WTC11 (cell line): ENCODE measurements around the gene MYO5B.

Experiments
- CREB1 ChIP-seq: sonication (generic); formaldehyde crosslinking; IDR thresholded peaks from 2 replicates; pipeline ENCODE4 v1.8.0; 2023; ENCODE audit warnings: mild to moderate bottlenecking, missing genetic modification reagents
- CTCF ChIP-seq: fragments of 200-600 bp; IDR thresholded peaks from 2 replicates; pipeline ENCODE4 v1.8.0; 2022; ENCODE audit warnings: antibody characterized with exemption
- JUN ChIP-seq: sonication (generic); formaldehyde crosslinking; IDR thresholded peaks from 2 replicates; pipeline ENCODE4 v1.8.0; 2023; ENCODE audit warnings: mild to moderate bottlenecking, missing genetic modification reagents
- NFE2L1 ChIP-seq: sonication (generic); formaldehyde crosslinking; IDR thresholded peaks from 2 replicates; pipeline ENCODE4 v1.8.1; 2023; ENCODE audit warnings: missing genetic modification reagents
- SMAD4 ChIP-seq: sonication (generic); formaldehyde crosslinking; IDR thresholded peaks from 2 replicates; pipeline ENCODE4 v1.8.0; 2022; ENCODE audit warnings: mild to moderate bottlenecking, missing genetic modification reagents
- STAT6 ChIP-seq: sonication (generic); formaldehyde crosslinking; conservative IDR thresholded peaks from 2 replicates; pipeline ENCODE4 v1.8.1; 2023; ENCODE audit warnings: mild to moderate bottlenecking, low read depth, missing genetic modification reagents, moderate library complexity
- TEAD1 ChIP-seq: sonication (generic); formaldehyde crosslinking; IDR thresholded peaks from 2 replicates; pipeline ENCODE4 v1.8.0; 2022; ENCODE audit warnings: mild to moderate bottlenecking, missing genetic modification reagents
- USF1 ChIP-seq: sonication (generic); formaldehyde crosslinking; IDR thresholded peaks from 2 replicates; pipeline ENCODE4 v1.8.0; 2022; ENCODE audit warnings: mild to moderate bottlenecking, missing genetic modification reagents
- ZNF263 ChIP-seq: sonication (generic); formaldehyde crosslinking; IDR thresholded peaks from 2 replicates; pipeline ENCODE4 v1.8.1; 2022; ENCODE audit warnings: low read depth, mild to moderate bottlenecking, moderate library complexity, missing genetic modification reagents
- TF ChIP-seq, protein P1 (sequence below): sonication (generic); formaldehyde crosslinking; IDR thresholded peaks from 2 replicates; pipeline ENCODE4 v1.8.1; 2022; ENCODE audit warnings: low read depth, missing genetic modification reagents, borderline replicate concordance
- TF ChIP-seq, protein P2 (sequence below): sonication (generic); formaldehyde crosslinking; IDR thresholded peaks from 2 replicates; pipeline ENCODE4 v1.8.0; 2022; ENCODE audit warnings: mild to moderate bottlenecking, missing genetic modification reagents
- TF ChIP-seq, protein P3 (sequence below): sonication (generic); formaldehyde crosslinking; conservative IDR thresholded peaks from 2 replicates; pipeline ENCODE4 v1.8.1; 2022; ENCODE audit warnings: mild to moderate bottlenecking, missing genetic modification reagents

DNA sequence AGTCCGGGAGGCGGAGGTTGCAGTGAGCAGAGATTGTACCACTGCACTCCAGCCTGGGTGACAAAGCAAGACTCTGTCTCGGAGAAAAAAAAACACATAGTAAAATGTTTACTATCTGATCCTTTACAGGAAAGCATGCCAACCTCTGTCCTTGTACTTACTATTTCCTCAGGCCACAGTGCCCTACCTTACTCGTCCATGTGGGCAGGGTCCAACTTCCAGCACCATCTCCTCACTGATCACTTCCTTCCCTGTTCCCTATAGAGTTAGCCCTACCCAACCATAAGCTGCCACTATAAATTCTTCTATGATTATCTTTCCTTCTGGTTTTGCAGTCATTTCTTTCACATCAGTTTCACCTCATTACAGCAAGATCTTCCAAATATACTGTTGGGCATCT, 136.2 kb downstream of the MYO5B start:
- TF ChIP-seq CTCF: no peak
- TF ChIP-seq NFE2L1 (CRISPR knock-in tag): no peak
- TF ChIP-seq USF1 (CRISPR knock-in tag): no peak
- TF ChIP-seq, protein P1, sequence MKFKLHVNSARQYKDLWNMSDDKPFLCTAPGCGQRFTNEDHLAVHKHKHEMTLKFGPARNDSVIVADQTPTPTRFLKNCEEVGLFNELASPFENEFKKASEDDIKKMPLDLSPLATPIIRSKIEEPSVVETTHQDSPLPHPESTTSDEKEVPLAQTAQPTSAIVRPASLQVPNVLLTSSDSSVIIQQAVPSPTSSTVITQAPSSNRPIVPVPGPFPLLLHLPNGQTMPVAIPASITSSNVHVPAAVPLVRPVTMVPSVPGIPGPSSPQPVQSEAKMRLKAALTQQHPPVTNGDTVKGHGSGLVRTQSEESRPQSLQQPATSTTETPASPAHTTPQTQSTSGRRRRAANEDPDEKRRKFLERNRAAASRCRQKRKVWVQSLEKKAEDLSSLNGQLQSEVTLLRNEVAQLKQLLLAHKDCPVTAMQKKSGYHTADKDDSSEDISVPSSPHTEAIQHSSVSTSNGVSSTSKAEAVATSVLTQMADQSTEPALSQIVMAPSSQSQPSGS (CRISPR knock-in tag): no peak
- TF ChIP-seq JUN (CRISPR knock-in tag): no peak
- no peak for TF ChIP-seq STAT6 (CRISPR knock-in tag)
- TF ChIP-seq, protein P2, sequence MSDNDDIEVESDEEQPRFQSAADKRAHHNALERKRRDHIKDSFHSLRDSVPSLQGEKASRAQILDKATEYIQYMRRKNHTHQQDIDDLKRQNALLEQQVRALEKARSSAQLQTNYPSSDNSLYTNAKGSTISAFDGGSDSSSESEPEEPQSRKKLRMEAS (CRISPR knock-in tag): no peak
- TF ChIP-seq TEAD1 (CRISPR knock-in tag): no peak
- no peak for TF ChIP-seq ZNF263 (CRISPR knock-in tag)
- no peak for TF ChIP-seq SMAD4 (CRISPR knock-in tag)
- TF ChIP-seq, protein P3, sequence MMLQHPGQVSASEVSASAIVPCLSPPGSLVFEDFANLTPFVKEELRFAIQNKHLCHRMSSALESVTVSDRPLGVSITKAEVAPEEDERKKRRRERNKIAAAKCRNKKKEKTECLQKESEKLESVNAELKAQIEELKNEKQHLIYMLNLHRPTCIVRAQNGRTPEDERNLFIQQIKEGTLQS (CRISPR knock-in tag): no peak
- TF ChIP-seq CREB1 (CRISPR knock-in tag): no peak
